HG03045 (cell line): ENCODE data around the gene INPP1.
"Not testable (repeated sequence)": the region's sequence is repeated elsewhere in the genome, so short reads cannot be mapped to it uniquely, and the experiment has no call there.

ENCODE experiments used
- ATAC-seq: cut with Tn5 transposase; IDR thresholded peaks from one replicate; pipeline ENCODE4 v1.9.1; 2021; ENCODE audit warnings: mild to moderate bottlenecking, moderate library complexity; ENCODE audit not compliant: unreplicated experiment

INPP1 gene

DNA sequence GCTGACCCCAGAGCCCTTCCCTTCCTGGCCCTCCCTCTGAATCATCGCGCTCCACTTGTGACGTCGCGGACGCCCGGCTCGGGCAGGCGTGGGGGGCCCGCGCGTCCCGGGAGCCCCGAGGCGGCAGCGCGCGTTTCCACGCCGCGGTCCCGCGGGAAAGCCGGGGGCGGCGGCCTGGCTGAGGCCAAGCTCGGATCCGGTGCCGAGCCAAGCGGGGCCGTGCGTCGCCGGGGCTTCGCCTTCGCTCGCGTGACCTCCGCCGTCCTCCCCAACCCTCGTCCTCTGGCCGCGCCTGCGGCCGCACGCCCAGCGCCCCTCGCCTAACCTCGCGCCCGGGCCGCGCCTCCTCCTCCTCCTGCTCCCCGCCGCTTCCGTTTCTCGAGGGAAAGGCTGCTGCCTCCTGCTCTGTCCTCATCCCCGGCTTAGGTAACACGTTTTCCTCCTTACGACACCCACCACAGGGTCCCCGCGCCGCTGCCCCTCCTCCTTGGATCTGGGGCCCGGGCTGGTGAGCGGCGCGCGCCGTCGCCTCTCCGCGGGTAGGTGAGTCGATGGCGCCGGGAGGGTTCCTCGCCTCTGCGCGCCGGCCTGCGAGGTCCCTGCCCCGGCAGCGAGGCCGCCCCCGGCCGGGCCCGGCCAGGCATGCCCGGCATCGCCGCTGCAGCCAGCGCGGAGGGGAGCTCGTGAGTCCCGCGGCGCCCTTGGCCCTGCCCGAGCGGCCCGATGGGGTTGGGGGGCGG is at the start of gene INPP1:
Gene INPP1, plus strand, starts transcription at position 54 of the 740 bp plus-strand sequence. CDS start 16,514 bp downstream, outside the sequence.
- ATAC-seq: peak; percentile 73

DNA sequence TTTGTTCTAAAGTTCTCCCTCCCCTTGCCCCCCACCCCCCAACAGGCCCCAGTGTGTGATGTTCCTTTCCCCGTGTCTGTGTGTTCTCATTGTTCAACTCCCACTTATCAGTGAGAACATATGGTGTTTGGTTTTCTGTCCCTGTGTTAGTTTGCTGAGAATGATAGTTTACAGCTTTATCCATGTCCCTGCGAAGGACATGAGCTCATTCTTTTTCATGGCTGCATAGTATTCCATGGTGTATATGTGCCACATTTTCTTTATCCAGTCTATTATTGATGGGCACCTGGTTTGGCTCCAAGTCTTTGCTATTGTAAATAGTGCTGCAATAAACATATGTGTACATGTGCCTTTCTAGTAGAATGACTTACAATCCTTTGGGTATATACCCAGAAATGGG is 45.5 kb upstream of the INPP1 start:
- ATAC-seq: not testable (repeated sequence)

GRCh38 chr2:190301032-190301431 is 42.4 kb upstream of the INPP1 start:
- no peak for ATAC-seq

GRCh38 chr2:190302052-190302451 is 41.3 kb upstream of the INPP1 start:
- ATAC-seq: no peak

DNA sequence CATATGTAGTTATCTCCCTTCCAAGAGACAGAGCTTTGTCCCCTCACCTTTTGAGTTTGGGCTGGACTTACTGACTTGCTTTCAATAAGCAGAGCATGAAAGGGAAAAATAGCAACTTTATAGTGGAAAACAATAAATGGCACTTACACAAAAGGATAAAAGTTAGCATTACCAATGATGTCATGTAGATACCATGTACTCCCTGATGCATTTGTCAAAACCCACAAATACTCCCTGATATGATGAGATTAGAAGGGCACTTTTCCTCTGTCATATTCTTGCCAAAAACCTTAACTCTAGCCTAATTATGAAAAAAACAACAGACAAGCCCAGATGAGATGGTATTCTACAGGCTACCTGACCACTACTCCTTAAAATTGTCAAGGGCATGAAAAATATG is 39.7 kb upstream of the INPP1 start:
- no peak for ATAC-seq

DNA sequence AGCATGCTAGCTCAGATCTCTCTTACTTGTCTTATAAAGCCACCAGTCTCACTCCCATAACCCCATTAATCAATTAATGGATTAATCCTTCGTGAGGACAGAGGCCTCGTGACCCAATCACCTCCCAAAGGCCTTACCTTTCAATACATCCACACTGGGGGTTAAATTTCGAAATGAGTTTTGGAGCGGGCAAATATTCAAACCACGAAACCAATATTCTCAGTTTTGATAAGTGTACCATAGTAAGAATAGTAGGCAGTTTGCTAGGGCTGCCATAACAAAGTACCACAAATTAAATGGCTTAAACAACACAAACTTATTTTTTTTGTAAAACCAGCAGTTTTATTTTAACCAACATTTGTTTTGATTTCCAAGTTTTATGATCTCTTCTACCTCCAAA is 39.0 kb upstream of the INPP1 start:
- no peak for ATAC-seq

- no peak for ATAC-seq
These were observed 35.4 kb upstream of the INPP1 start for GRCh38 chr2:190308031-190308430.

DNA sequence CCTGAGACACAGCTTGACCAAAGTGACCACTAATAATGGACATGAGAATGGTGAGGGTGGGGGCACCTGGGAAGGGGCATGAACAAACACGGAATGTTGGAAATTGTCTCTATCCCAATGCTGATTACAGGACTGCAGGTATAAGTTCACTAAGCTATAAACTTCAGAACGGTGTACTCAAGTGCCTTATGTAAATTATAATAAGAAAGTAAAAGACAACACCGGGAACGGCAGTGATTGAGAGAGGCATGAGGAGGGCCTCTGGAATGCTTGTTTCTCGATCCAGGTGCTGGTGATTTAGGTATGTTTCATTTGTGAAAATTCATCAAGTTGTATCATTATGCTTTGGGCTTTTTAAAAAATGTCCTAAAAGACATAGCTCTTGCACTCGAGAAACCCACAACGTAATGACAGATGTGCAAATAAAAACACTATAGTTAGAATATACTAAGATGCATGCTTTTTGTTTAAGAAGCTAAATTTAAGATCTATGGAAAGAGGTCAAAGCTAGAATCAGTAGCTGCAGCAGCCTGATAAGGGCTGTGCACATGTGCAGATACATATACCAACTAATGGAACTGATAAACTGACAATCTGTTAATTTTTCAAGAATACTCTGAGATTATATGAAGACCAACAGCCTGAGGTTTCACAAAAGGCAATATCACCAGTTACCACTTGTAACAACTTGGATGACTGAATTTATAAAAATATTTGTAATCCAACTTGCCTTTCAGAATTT is 31.3 kb upstream of the INPP1 start:
- no peak for ATAC-seq

GRCh38 chr2:190312635-190313025 is 30.8 kb upstream of the INPP1 start:
- not testable (repeated sequence) for ATAC-seq

GRCh38 chr2:190313880-190314279 is 29.5 kb upstream of the INPP1 start:
- ATAC-seq: no peak

GRCh38 chr2:190315273-190315672 is 28.1 kb upstream of the INPP1 start:
- no peak for ATAC-seq

- no peak for ATAC-seq
These were observed 24.9 kb upstream of the INPP1 start for GRCh38 chr2:190318514-190318913.

DNA sequence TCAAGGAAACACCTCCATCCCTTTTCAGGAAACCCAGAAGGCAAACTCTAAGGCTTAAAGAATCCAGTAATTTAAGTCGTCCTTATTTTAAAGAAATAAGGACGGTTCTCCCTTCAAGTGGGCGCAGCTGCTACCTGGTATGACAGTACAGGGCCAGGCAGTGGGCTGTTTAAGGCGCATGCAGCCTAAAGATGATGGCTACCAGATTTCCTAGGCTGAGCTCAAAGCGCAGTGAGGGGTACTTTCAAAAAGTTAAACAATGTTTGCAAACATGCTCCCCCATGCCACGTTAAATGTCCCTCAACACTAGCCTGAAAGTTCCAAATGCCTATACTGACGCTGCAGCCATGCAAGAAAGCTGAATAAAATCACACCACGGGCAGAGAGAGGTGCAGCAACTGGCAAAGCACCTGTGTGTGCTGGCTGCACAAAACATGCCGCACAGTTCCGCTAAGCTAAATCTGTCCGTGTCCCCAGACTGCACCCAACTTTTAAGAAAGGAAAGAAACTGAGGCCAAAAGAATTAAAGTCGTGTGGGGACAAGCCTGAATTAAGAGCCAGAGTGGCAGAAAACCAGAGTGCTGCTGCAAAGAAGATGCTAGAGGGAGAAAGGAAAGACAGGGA is 24.3 kb upstream of the INPP1 start:
- peak; percentile 33 for ATAC-seq

GRCh38 chr2:190319555-190320498 is 23.6 kb upstream of the INPP1 start, which contains the start of gene HIBCH:
HIBCH (minus strand) TSS chr2:190319826; CDS start chr2:190319750, 76 bp downstream.
- ATAC-seq: peak; percentile 96

DNA sequence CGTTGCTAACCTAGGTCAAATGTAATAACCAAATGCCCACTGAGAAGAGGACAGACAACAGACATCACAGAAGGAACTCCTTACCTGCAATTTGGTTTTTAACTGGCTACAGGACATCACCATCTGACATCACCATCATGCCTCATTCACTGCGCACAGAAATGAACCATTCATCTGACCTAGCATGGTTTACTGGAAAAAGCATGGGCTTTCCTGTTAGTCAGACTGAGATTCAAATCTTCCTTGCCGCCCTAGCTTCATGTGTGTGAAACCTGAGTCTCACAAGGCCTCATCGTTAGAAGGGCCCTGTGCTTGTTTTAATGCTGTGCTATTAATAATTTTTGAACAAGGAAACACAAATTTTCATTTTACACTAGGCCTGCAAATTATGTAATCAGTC is 22.7 kb upstream of the INPP1 start:
- no peak for ATAC-seq

GRCh38 chr2:190323406-190323805 is 20.0 kb upstream of the INPP1 start:
- no peak for ATAC-seq

- no peak for ATAC-seq
These were observed 17.8 kb upstream of the INPP1 start for GRCh38 chr2:190325588-190325987.

- no peak for ATAC-seq
These were observed 15.4 kb upstream of the INPP1 start for GRCh38 chr2:190327867-190328572.

GRCh38 chr2:190328573-190329147 is 14.7 kb upstream of the INPP1 start:
- ATAC-seq: no peak

- no peak for ATAC-seq
These were observed 10.0 kb upstream of the INPP1 start for GRCh38 chr2:190333395-190333794.
